Measurements from ENCODE around the gene SMIM33. TPM values are rescaled to one million over a fixed set of nuclear protein-coding genes. Genes with fewer than 3 reads are reported as not detected.
A peak's percentile ranks its signal among the peaks of the same experiment; 100 is the strongest.

Gene SMIM33
- total and polyA plus RNA-seq, 9 of the 15 experiments (the other 6 are each of a cell fraction or from before 2014, with no cell fraction given): not detected

DNA sequence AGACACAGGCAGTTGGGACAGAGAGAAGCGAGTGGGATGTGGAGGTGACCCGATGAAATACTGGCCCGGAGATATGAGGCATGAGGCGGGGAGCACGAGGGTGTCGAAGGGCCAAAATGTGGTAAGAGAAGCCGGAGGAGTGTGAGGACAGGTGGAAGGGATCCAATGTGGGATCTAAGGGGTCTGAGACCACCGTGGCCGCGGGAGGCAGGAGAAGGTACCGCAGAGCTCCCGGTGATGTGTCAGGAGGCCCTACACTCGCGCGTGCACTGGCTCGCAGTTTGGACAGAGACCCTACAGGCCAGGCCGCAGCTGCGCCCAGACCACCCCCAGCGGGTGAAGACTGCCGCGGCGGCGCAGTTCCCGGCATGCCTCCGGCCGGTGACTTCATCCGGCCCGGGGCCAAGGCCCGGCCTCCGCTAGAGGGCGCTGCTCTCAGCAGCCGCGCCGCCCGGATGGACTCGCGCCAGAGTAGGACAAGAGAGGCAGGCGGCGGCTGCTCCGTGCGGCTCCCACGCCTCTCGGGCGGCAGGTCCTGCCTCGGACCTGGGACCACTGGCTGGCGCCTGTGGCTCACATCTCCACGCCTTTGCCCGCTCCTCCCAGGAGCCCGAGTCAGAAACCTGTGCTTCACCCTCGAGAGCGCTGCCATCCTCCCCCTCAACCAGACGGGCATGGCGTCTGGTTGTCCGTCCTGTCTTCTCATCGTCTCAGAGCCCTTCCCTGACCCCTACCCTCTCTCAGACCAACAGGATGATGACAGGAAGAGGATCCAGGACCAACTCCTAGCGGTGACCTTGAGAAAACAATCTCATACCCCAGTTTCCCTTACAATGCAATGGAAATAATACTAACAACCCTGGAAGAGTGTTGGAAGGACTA, 47.1 kb downstream of the SMIM33 start (continued):
- TF ChIP-seq PHTF2 (CRISPR knock-in tag; IDR thresholded peaks at IDR 0.05) (0 out of 2 replicates have a peak, but pooled peaks have one; percentile 51), PHB2 (IDR thresholded peaks at IDR 0.05; ENCODE audit: low read depth) (peak; percentile 15; the same call in 1 of the 2 replicates), HNRNPUL1 (IDR thresholded peaks at IDR 0.05; ENCODE audit: low read length) (no peak), PHF20 (IDR thresholded peaks at IDR 0.05; ENCODE audit: partially characterized antibody) (peak; percentile 92), HDGF (IDR thresholded peaks at IDR 0.05) (0 out of 2 replicates have a peak, but pooled peaks have one; percentile 72), JUNB (CRISPR knock-in tag; conservative IDR thresholded peaks at IDR 0.05) (peak; percentile 80), SMAD4 (CRISPR knock-in tag; conservative IDR thresholded peaks at IDR 0.05) (peak; percentile 98), ZNF140 (CRISPR knock-in tag; IDR thresholded peaks at IDR 0.05) (no peak), SP1 (CRISPR knock-in tag; IDR thresholded peaks at IDR 0.05) (peak; percentile 82), CHCHD3 (CRISPR knock-in tag; IDR thresholded peaks at IDR 0.05) (no peak)
- TF ChIP-seq, protein P1, sequence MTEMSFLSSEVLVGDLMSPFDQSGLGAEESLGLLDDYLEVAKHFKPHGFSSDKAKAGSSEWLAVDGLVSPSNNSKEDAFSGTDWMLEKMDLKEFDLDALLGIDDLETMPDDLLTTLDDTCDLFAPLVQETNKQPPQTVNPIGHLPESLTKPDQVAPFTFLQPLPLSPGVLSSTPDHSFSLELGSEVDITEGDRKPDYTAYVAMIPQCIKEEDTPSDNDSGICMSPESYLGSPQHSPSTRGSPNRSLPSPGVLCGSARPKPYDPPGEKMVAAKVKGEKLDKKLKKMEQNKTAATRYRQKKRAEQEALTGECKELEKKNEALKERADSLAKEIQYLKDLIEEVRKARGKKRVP (CRISPR knock-in tag; IDR thresholded peaks at IDR 0.05): peak; percentile 61; the same call in 1 of the 2 replicates
- TF ChIP-seq, protein P2, sequence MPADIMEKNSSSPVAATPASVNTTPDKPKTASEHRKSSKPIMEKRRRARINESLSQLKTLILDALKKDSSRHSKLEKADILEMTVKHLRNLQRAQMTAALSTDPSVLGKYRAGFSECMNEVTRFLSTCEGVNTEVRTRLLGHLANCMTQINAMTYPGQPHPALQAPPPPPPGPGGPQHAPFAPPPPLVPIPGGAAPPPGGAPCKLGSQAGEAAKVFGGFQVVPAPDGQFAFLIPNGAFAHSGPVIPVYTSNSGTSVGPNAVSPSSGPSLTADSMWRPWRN (IDR thresholded peaks at IDR 0.05; ENCODE audit: low read depth): no peak
- TF ChIP-seq, protein P3, sequence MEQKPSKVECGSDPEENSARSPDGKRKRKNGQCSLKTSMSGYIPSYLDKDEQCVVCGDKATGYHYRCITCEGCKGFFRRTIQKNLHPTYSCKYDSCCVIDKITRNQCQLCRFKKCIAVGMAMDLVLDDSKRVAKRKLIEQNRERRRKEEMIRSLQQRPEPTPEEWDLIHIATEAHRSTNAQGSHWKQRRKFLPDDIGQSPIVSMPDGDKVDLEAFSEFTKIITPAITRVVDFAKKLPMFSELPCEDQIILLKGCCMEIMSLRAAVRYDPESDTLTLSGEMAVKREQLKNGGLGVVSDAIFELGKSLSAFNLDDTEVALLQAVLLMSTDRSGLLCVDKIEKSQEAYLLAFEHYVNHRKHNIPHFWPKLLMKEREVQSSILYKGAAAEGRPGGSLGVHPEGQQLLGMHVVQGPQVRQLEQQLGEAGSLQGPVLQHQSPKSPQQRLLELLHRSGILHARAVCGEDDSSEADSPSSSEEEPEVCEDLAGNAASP (IDR thresholded peaks at IDR 0.05): no peak

Small RNA genes lying within 50 kb of the gene (small RNA-seq; reads per million reads assigned to genes)
- gene RNU5B-4P: not detected

Other genes with a start within 250 kb of the SMIM33 start
Only the 7 nearest of the 11 such genes appear.
- gene SLC23A1, start 87.7 kb upstream of the SMIM33 start, total RNA-seq (2014; rRNA removed): not detected in 2 replicates
- not detected in 2 replicates for gene SLC23A1, start 87.7 kb upstream of the SMIM33 start, total RNA-seq (2014; rRNA removed; fragmentation: Illumina TruSeq; extraction: Trizol)
- gene SLC23A1, start 87.7 kb upstream of the SMIM33 start, total RNA-seq (2015; rRNA removed; fragmentation: Illumina TruSeq; extraction: Trizol): not detected in 2 replicates
- gene SLC23A1, start 87.7 kb upstream of the SMIM33 start, total RNA-seq (2021): 0.40 TPM in 1 of 2 replicates, not detected in the other
- gene SLC23A1, start 87.7 kb upstream of the SMIM33 start, polyA plus RNA-seq (2011; rRNA removed): 0.08 TPM in 1 of 2 replicates, not detected in the other
- gene SLC23A1, start 87.7 kb upstream of the SMIM33 start, polyA plus RNA-seq (2014; fragmentation: Illumina TruSeq; extraction: Trizol): 0.04 TPM in 1 of 2 replicates, not detected in the other
- gene SLC23A1, start 87.7 kb upstream of the SMIM33 start, polyA plus RNA-seq (2014; fragmentation: Nextera tagmentation; extraction: Ambion mirVana): under 1 TPM; 0.03 to 0.06 TPM
- gene SLC23A1, start 87.7 kb upstream of the SMIM33 start, polyA plus RNA-seq (2014; rRNA removed): 0.20 TPM in 1 of 2 replicates, not detected in the other
- gene MZB1, start 81.1 kb upstream of the SMIM33 start, total RNA-seq (2014; rRNA removed): 0.37 TPM in 1 of 2 replicates, not detected in the other
- not detected in 2 replicates for gene MZB1, start 81.1 kb upstream of the SMIM33 start, total RNA-seq (2014; rRNA removed; fragmentation: Illumina TruSeq; extraction: Trizol)
- not detected in 2 replicates for gene MZB1, start 81.1 kb upstream of the SMIM33 start, total RNA-seq (2015; rRNA removed; fragmentation: Illumina TruSeq; extraction: Trizol)
- 0.31 TPM in 2 replicates for gene MZB1, start 81.1 kb upstream of the SMIM33 start, total RNA-seq (2021)
- gene MZB1, start 81.1 kb upstream of the SMIM33 start, polyA plus RNA-seq (2011; rRNA removed): 0.13 and 0.15 TPM in 2 replicates
- gene MZB1, start 81.1 kb upstream of the SMIM33 start, polyA plus RNA-seq (2014; fragmentation: Illumina TruSeq; extraction: Trizol): not detected in 2 replicates
- gene MZB1, start 81.1 kb upstream of the SMIM33 start, polyA plus RNA-seq (2014; fragmentation: Nextera tagmentation; extraction: Ambion mirVana): not detected
- 0.13 TPM in 1 of 2 replicates, not detected in the other for gene MZB1, start 81.1 kb upstream of the SMIM33 start, polyA plus RNA-seq (2014; rRNA removed)
- 1.1 and 1.2 TPM in 2 replicates for gene PROB1, start 75.9 kb upstream of the SMIM33 start, total RNA-seq (2014; rRNA removed)
- gene PROB1, start 75.9 kb upstream of the SMIM33 start, total RNA-seq (2014; rRNA removed; fragmentation: Illumina TruSeq; extraction: Trizol): 0.33 and 0.35 TPM in 2 replicates
- gene PROB1, start 75.9 kb upstream of the SMIM33 start, total RNA-seq (2015; rRNA removed; fragmentation: Illumina TruSeq; extraction: Trizol): 0.58 and 0.75 TPM in 2 replicates
- gene PROB1, start 75.9 kb upstream of the SMIM33 start, total RNA-seq (2021): 1.6 and 1.8 TPM in 2 replicates
- 0.45 and 0.47 TPM in 2 replicates for gene PROB1, start 75.9 kb upstream of the SMIM33 start, polyA plus RNA-seq (2011; rRNA removed)
- gene PROB1, start 75.9 kb upstream of the SMIM33 start, polyA plus RNA-seq (2014; fragmentation: Illumina TruSeq; extraction: Trizol): 0.42 and 0.57 TPM in 2 replicates
- gene PROB1, start 75.9 kb upstream of the SMIM33 start, polyA plus RNA-seq (2014; fragmentation: Nextera tagmentation; extraction: Ambion mirVana): under 1 TPM; 0.01 TPM
- 1.2 and 1.5 TPM in 2 replicates for gene PROB1, start 75.9 kb upstream of the SMIM33 start, polyA plus RNA-seq (2014; rRNA removed)
- gene SPATA24, start 66.9 kb upstream of the SMIM33 start, total RNA-seq (2014; rRNA removed): 10.7 and 12.6 TPM in 2 replicates
- 9.3 and 9.6 TPM in 2 replicates for gene SPATA24, start 66.9 kb upstream of the SMIM33 start, total RNA-seq (2014; rRNA removed; fragmentation: Illumina TruSeq; extraction: Trizol)
- gene SPATA24, start 66.9 kb upstream of the SMIM33 start, total RNA-seq (2015; rRNA removed; fragmentation: Illumina TruSeq; extraction: Trizol): 5.8 and 7.2 TPM in 2 replicates
- 6.0 and 8.0 TPM in 2 replicates for gene SPATA24, start 66.9 kb upstream of the SMIM33 start, total RNA-seq (2021)
- 4.9 and 7.4 TPM in 2 replicates for gene SPATA24, start 66.9 kb upstream of the SMIM33 start, polyA plus RNA-seq (2011; rRNA removed)
- gene SPATA24, start 66.9 kb upstream of the SMIM33 start, polyA plus RNA-seq (2014; fragmentation: Illumina TruSeq; extraction: Trizol): 10.2 and 10.4 TPM in 2 replicates
- gene SPATA24, start 66.9 kb upstream of the SMIM33 start, polyA plus RNA-seq (2014; fragmentation: Nextera tagmentation; extraction: Ambion mirVana): 1 to 10 TPM; 4.1 to 4.6 TPM
- 9.9 and 14.4 TPM in 2 replicates for gene SPATA24, start 66.9 kb upstream of the SMIM33 start, polyA plus RNA-seq (2014; rRNA removed)
- gene DNAJC18, start 31.5 kb upstream of the SMIM33 start, total RNA-seq (2014; rRNA removed): 1.5 and 2.1 TPM in 2 replicates
- 7.3 TPM in 2 replicates for gene DNAJC18, start 31.5 kb upstream of the SMIM33 start, total RNA-seq (2014; rRNA removed; fragmentation: Illumina TruSeq; extraction: Trizol)
- gene DNAJC18, start 31.5 kb upstream of the SMIM33 start, total RNA-seq (2015; rRNA removed; fragmentation: Illumina TruSeq; extraction: Trizol): 2.8 and 4.9 TPM in 2 replicates
- gene DNAJC18, start 31.5 kb upstream of the SMIM33 start, total RNA-seq (2021): 5.0 and 7.5 TPM in 2 replicates
- 5.4 and 8.7 TPM in 2 replicates for gene DNAJC18, start 31.5 kb upstream of the SMIM33 start, polyA plus RNA-seq (2011; rRNA removed)
- gene DNAJC18, start 31.5 kb upstream of the SMIM33 start, polyA plus RNA-seq (2014; fragmentation: Illumina TruSeq; extraction: Trizol): 8.4 and 8.7 TPM in 2 replicates
- 10 to 100 TPM in 1 of 2 experiments, 1 to 10 TPM in 1; 7.7 to 13.3 TPM for gene DNAJC18, start 31.5 kb upstream of the SMIM33 start, polyA plus RNA-seq (2014; fragmentation: Nextera tagmentation; extraction: Ambion mirVana)
- 6.2 and 10.9 TPM in 2 replicates for gene DNAJC18, start 31.5 kb upstream of the SMIM33 start, polyA plus RNA-seq (2014; rRNA removed)
- gene ECSCR, start 8.3 kb upstream of the SMIM33 start, total RNA-seq (2014; rRNA removed): not detected in 2 replicates
- not detected in 2 replicates for gene ECSCR, start 8.3 kb upstream of the SMIM33 start, total RNA-seq (2014; rRNA removed; fragmentation: Illumina TruSeq; extraction: Trizol)
- not detected in 2 replicates for gene ECSCR, start 8.3 kb upstream of the SMIM33 start, total RNA-seq (2015; rRNA removed; fragmentation: Illumina TruSeq; extraction: Trizol)
- gene ECSCR, start 8.3 kb upstream of the SMIM33 start, total RNA-seq (2021): not detected in 2 replicates
- gene ECSCR, start 8.3 kb upstream of the SMIM33 start, polyA plus RNA-seq (2011; rRNA removed): 0.07 and 0.10 TPM in 2 replicates
- not detected in 2 replicates for gene ECSCR, start 8.3 kb upstream of the SMIM33 start, polyA plus RNA-seq (2014; fragmentation: Illumina TruSeq; extraction: Trizol)
- gene ECSCR, start 8.3 kb upstream of the SMIM33 start, polyA plus RNA-seq (2014; fragmentation: Nextera tagmentation; extraction: Ambion mirVana): under 1 TPM; 0.13 to 0.25 TPM
- gene ECSCR, start 8.3 kb upstream of the SMIM33 start, polyA plus RNA-seq (2014; rRNA removed): not detected in 2 replicates
- 59.9 and 71.9 TPM in 2 replicates for gene STING1, start 11.8 kb downstream of the SMIM33 start, total RNA-seq (2014; rRNA removed)
- gene STING1, start 11.8 kb downstream of the SMIM33 start, total RNA-seq (2014; rRNA removed; fragmentation: Illumina TruSeq; extraction: Trizol): 20.1 and 24.9 TPM in 2 replicates
- gene STING1, start 11.8 kb downstream of the SMIM33 start, total RNA-seq (2015; rRNA removed; fragmentation: Illumina TruSeq; extraction: Trizol): 44.7 and 44.8 TPM in 2 replicates
- gene STING1, start 11.8 kb downstream of the SMIM33 start, total RNA-seq (2021): 64.2 and 69.1 TPM in 2 replicates
- gene STING1, start 11.8 kb downstream of the SMIM33 start, polyA plus RNA-seq (2011; rRNA removed): 31.0 and 58.9 TPM in 2 replicates
- gene STING1, start 11.8 kb downstream of the SMIM33 start, polyA plus RNA-seq (2014; fragmentation: Illumina TruSeq; extraction: Trizol): 64.7 and 74.0 TPM in 2 replicates
- 10 to 100 TPM; 20.8 to 23.3 TPM for gene STING1, start 11.8 kb downstream of the SMIM33 start, polyA plus RNA-seq (2014; fragmentation: Nextera tagmentation; extraction: Ambion mirVana)
- 61.4 and 66.1 TPM in 2 replicates for gene STING1, start 11.8 kb downstream of the SMIM33 start, polyA plus RNA-seq (2014; rRNA removed)

Data from K562 (cell line).